ENCODE data around the gene TUB. TPM values are rescaled to one million over a fixed set of nuclear protein-coding genes. Genes with fewer than 3 reads are reported as not detected.

Gene TUB
- total and polyA plus RNA-seq, 7 donors, result 0.25 to 4.6 (median 0.91) TPM

- no peak overlapping the region for H3K4me3 ChIP-seq
- H3K27ac ChIP-seq, result no peak overlapping the region
- 48 to 54% (median 48%) methylated on average over 19 of the region's 19 CpGs for WGBS, 3 donors
These were observed 47.5 kb upstream of the TUB start for GRCh38 chr11:8033305-8034105.

DNA sequence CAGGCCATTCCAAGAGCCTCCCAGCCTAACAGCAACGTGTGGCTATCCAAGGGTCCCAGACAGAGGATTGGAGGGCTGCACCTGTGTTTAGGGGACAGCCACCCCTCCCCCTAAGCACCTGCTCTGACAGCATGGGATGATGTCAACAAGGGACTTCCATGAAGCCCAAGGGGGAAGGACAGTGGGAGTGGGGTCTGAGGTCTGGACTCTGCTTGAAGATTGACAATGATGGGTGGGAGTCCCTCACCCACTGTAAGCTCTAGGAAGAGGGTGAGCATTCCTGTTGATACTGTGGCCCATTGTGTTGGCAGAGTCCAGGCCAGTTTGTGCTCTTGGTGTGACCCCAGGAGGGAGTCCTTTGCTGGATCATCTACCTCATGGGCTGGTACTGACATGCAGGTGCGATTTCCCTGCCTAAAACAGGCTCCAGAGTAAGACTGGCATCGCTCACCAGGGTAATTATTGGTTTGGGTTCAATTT is 46.9 kb upstream of the TUB start:
- WGBS, 3 donors, result 90 to 92% (median 91%) methylated on average over 3 of the region's 3 CpGs
- DNase-seq, result no peak
- no peak overlapping the region for H3K4me3 ChIP-seq
- intact Hi-C loops (cut with DNase I), result loop anchor here in 1 of 2 donors (5.0 kb wide), 2 partner anchors 38 to 58 kb away; no protein-coding TSS in a partner anchor
- ATAC-seq, result peak in 1 of 4 donors; percentile 5
- H3K27ac ChIP-seq, result no peak overlapping the region
- peaks cover 0 to 2% (median 0%) of the 10 kb centered on the region in 3 donors for H3K27me3 ChIP-seq (ENCODE audit: insufficient read depth in 3 of 3, low read length in 2 of 3)
- H3K36me3 ChIP-seq (ENCODE audit: insufficient read depth in 1 of 2, low read depth in 1 of 2), result no peaks in the 10 kb centered on the region
- no peaks in the 10 kb centered on the region for H3K9me3 ChIP-seq
- H3K4me1 ChIP-seq, result no peaks in the 10 kb centered on the region
- TF ChIP-seq CTCF (IDR thresholded peaks at IDR 0.05), result no peak

More at GRCh38 chr11:8033305-8034105, 47.5 kb upstream of the TUB start:
- TF ChIP-seq CTCF (IDR thresholded peaks at IDR 0.05), result peak; percentile 84
- DNase-seq, result peak; percentile 81 to 89
- intact Hi-C loops (cut with DNase I), result loop anchor here (1.0 to 5.0 kb wide), 6 partner anchors 27 to 67 kb away; no protein-coding TSS in a partner anchor
- Histone ChIP-seq H3K4me1 (no peaks in the 10 kb centered on the region), H3K9me3 (no peaks in the 10 kb centered on the region), H3K36me3 (ENCODE audit: insufficient read depth in 1 of 2, low read depth in 1 of 2) (no peaks in the 10 kb centered on the region), H3K27me3 (ENCODE audit: insufficient read depth in 3 of 3, low read length in 2 of 3) (peaks cover 0 to 2% (median 0%) of the 10 kb centered on the region in 3 donors)
- peak; percentile 88 to 96 (median 90) for ATAC-seq

- intact Hi-C loops (cut with DNase I), result loop anchor here in 1 of 2 donors (5.0 kb wide), 2 partner anchors 38 to 58 kb away; no protein-coding TSS in a partner anchor
- WGBS, 3 donors, result 74 to 83% (median 74%) methylated on average over 5 of the region's 5 CpGs
These were observed 46.3 kb upstream of the TUB start for GRCh38 chr11:8034604-8035190.

DNA sequence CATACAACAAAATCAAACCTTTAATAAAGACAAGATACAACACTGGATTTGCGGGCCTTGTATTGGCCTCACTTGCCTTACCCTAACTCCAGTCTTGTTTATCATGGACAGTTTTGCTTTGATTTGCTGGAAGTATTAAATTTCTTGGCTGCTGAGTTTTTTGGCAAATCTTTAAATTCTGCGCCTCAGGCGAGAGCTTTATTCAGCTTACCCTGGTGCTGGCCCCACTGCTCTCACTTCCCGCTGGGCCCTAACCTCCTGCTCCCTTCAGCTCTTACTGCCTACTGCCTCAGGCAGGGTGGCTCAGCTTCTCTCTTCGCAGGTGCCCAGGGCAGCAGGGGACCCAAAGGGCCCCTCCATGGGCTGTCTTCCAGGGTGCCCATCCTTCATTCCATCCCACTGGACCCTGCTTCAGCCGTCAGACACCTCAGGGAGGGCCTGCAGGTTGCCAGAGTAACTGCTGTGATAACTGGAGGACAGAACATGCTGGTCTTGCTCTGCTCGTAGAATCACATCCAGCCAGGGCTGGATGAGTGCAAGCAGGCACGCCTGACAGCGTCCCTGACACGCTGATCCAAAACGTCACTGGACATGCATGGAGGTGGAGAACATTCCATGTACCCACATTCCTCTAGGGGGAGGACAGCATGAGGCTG is 45.7 kb upstream of the TUB start:
- intact Hi-C loops (cut with DNase I), result no loop called here
- no peak for TF ChIP-seq CTCF (IDR thresholded peaks at IDR 0.05)
- ATAC-seq (no peak), DNase-seq (no peak)
- Histone ChIP-seq H3K36me3 (ENCODE audit: insufficient read depth in 1 of 2, low read depth in 1 of 2) (no peaks in the 10 kb centered on the region), H3K9me3 (no peaks in the 10 kb centered on the region), H3K27ac (no peak overlapping the region), H3K4me1 (no peaks in the 10 kb centered on the region), H3K4me3 (no peak overlapping the region), H3K27me3 (ENCODE audit: insufficient read depth in 3 of 3, low read length in 2 of 3) (peaks cover 0 to 2% (median 0%) of the 10 kb centered on the region in 3 donors)
- WGBS, 3 donors, result 57 to 81% (median 61%) methylated on average over 11 of the region's 11 CpGs

More at GRCh38 chr11:8034604-8035190, 46.3 kb upstream of the TUB start:
- no peak for DNase-seq
- Histone ChIP-seq H3K4me1 (no peaks in the 10 kb centered on the region), H3K27me3 (ENCODE audit: insufficient read depth in 3 of 3, low read length in 2 of 3) (peaks cover 0 to 2% (median 0%) of the 10 kb centered on the region in 3 donors), H3K36me3 (ENCODE audit: insufficient read depth in 1 of 2, low read depth in 1 of 2) (no peaks in the 10 kb centered on the region), H3K27ac (no peak overlapping the region), H3K9me3 (no peaks in the 10 kb centered on the region), H3K4me3 (no peak overlapping the region)
- no peak for ATAC-seq
- TF ChIP-seq CTCF (IDR thresholded peaks at IDR 0.05), result no peak

Measured in psoas muscle (tissue), 8 donors.